HG03064 (cell line): ENCODE measurements around the gene GAS1.

Experiments used
- ATAC-seq: cut with Tn5 transposase; IDR thresholded peaks from one replicate; pipeline ENCODE4 v1.9.1; 2021; ENCODE audit warnings: low read depth; ENCODE audit not compliant: unreplicated experiment

The GAS1 gene

GRCh38 chr9:86939321-86939720 is 8.0 kb downstream of the GAS1 start:
- ATAC-seq: no peak

GRCh38 chr9:86938780-86939179 is 8.5 kb downstream of the GAS1 start:
- ATAC-seq: no peak

- ATAC-seq: no peak
These were observed 21.2 kb downstream of the GAS1 start for GRCh38 chr9:86926145-86926544.

- no peak for ATAC-seq
These were observed 21.6 kb downstream of the GAS1 start for GRCh38 chr9:86925686-86926085.

GRCh38 chr9:86924206-86924605 is 23.1 kb downstream of the GAS1 start:
- no peak for ATAC-seq

GRCh38 chr9:86921151-86921923 is 26.0 kb downstream of the GAS1 start:
- ATAC-seq: no peak

GRCh38 chr9:86918556-86918955 is 28.8 kb downstream of the GAS1 start:
- ATAC-seq: no peak

- ATAC-seq: no peak
These were observed 35.1 kb downstream of the GAS1 start for GRCh38 chr9:86912210-86912609.

GRCh38 chr9:86909388-86909787 is 37.9 kb downstream of the GAS1 start:
- ATAC-seq: no peak

- ATAC-seq: no peak
These were observed 39.0 kb downstream of the GAS1 start for GRCh38 chr9:86908261-86908660.

GRCh38 chr9:86907346-86907745 is 40.0 kb downstream of the GAS1 start:
- no peak for ATAC-seq

- no peak for ATAC-seq
These were observed 43.6 kb downstream of the GAS1 start for GRCh38 chr9:86903734-86904085.

GRCh38 chr9:86902991-86903733 is 44.1 kb downstream of the GAS1 start:
- no peak for ATAC-seq

GRCh38 chr9:86902586-86902985 is 44.7 kb downstream of the GAS1 start:
- no peak for ATAC-seq

GRCh38 chr9:86902176-86902575 is 45.1 kb downstream of the GAS1 start:
- ATAC-seq: no peak

- no peak for ATAC-seq
These were observed 45.8 kb downstream of the GAS1 start for GRCh38 chr9:86901511-86901910.
